ENCODE measurements around the gene MEIG1.
"Not testable (repeated sequence)": the region's sequence is repeated elsewhere in the genome, so short reads cannot be mapped to it uniquely, and the experiment has no call there.

DNA sequence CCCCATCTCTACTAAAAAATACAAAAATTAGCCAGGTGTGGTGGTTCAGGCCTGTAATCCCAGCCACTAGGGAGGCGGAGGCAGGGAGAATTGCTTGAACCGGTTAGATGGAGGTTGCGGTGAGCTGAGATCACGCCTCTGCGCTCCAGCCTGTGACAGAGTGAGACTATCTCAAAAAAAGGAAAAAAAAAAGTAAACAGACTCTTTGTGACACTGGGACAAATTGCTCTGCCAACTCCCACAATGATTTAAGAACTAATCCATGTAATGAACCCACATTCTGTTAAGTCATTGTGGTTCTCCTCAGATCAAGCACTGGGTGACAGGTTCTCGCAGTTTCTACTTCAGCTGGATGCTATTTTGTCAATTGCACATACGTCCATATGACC is 16.2 kb upstream of the MEIG1 start:
- TF ChIP-seq POLR2A (IDR thresholded peaks at IDR 0.05; ENCODE audit: low read length); GATA1 (IDR thresholded peaks at IDR 0.05; ENCODE audit: low read depth, low read length): not testable (repeated sequence)
